ENCODE measurements around the gene UFSP1. TPM values are rescaled to one million over a fixed set of nuclear protein-coding genes. Genes with fewer than 3 reads are reported as not detected.
A peak's percentile ranks its signal among the peaks of the same experiment; 100 is the strongest.
"Not testable (repeated sequence)": the region's sequence is repeated elsewhere in the genome, so short reads cannot be mapped to it uniquely, and the experiment has no call there.

UFSP1 gene
- polyA plus RNA-seq, 1 donor from 2014 or later: 2.5 TPM

GRCh38 chr7:100864263-100864845 is 25.2 kb downstream of the UFSP1 start:
- Mint-ChIP-seq H3K9me3 (no peaks in the 10 kb centered on the region), H3K27me3 (no peaks in the 10 kb centered on the region), H3K4me1 (peaks cover 4 to 5% (median 4%) of the 10 kb centered on the region in 3 donors), H3K36me3 (no peaks in the 10 kb centered on the region), H3K27ac (peak overlapping the region in 1 of 3 donors; percentile 39), H3K4me3 (peak overlapping the region in 1 of 4 donors; percentile 54)

- no peaks in the 10 kb centered on the region for H3K9me3 Mint-ChIP-seq
- no peak overlapping the region for H3K27ac Mint-ChIP-seq
- H3K36me3 Mint-ChIP-seq: no peaks in the 10 kb centered on the region
- no peaks in the 10 kb centered on the region for H3K27me3 Mint-ChIP-seq
- H3K4me3 Mint-ChIP-seq: peak overlapping the region in 1 of 4 donors; percentile 17
- H3K4me1 Mint-ChIP-seq: peaks cover 4 to 5% (median 4%) of the 10 kb centered on the region in 3 donors
Observed at GRCh38 chr7:100863406-100863950, 26.0 kb downstream of the UFSP1 start.

DNA sequence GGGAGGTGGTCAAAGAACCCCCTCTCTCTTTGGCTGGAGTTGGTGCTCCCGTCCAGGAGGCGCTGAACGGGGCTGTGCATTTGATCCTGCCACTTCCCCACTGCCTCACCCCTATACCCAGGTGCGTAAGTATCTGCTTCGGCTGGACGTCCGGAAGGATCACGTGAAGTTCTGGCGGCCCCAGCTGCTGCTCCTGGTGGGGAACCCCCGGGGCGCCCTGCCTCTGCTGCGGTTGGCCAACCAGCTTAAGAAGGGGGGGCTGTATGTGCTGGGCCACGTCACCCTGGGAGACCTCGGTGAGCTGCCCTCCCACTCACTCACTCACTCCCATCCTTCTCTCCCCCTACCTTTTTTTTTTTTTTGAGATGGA is 27.9 kb downstream of the UFSP1 start:
- Mint-ChIP-seq H3K36me3 (no peaks in the 10 kb centered on the region), H3K27me3 (no peaks in the 10 kb centered on the region), H3K27ac (no peak overlapping the region), H3K9me3 (no peaks in the 10 kb centered on the region), H3K4me3 (no peak overlapping the region), H3K4me1 (peaks cover 0 to 4% (median 0%) of the 10 kb centered on the region in 3 donors)

DNA sequence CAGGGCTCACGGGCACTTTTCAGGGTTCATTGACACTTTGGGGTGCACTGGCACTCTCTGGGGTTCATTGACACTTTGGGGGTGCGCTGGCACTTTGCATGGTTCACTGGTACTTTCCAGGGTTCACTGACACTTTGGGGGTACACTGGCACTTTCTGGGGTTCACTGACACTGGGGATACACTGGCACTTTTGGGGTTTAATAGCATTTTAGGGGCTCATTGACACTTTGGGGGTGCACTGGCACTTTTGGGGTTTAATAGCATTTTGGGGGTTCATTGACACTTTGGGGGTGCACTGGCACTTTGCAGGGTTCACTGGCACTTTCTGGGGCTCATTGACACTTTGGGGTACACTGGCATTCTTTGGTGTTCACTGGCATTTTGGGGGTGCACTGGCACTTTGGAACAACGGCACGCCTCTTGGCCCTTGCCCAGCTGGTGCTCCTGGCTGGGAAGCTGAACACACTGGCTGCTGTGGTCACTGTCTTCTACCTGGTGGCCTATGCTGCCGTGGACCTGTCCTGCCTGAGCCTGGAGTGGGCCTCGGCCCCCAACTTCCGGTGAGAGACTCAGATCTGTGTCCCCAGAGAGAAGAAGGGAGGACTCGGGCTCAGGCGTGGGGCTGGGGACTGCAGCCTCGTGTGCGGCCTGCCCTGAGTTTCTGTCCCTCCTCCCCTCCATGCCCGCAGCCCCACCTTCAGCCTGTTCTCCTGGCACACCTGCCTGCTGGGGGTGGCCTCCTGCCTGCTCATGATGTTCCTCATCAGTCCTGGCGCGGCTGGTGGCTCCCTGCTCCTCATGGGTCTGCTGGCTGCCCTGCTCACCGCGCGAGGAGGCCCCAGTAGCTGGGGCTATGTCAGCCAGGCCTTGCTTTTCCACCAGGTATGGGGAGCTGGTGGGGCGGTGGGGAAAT is 28.6 kb downstream of the UFSP1 start:
- H3K27me3 Mint-ChIP-seq: no peaks in the 10 kb centered on the region
- no peak overlapping the region for H3K4me3 Mint-ChIP-seq
- no peaks in the 10 kb centered on the region for H3K36me3 Mint-ChIP-seq
- H3K4me1 Mint-ChIP-seq: peaks cover 0 to 4% (median 0%) of the 10 kb centered on the region in 3 donors
- H3K27ac Mint-ChIP-seq: no peak overlapping the region
- no peaks in the 10 kb centered on the region for H3K9me3 Mint-ChIP-seq

DNA sequence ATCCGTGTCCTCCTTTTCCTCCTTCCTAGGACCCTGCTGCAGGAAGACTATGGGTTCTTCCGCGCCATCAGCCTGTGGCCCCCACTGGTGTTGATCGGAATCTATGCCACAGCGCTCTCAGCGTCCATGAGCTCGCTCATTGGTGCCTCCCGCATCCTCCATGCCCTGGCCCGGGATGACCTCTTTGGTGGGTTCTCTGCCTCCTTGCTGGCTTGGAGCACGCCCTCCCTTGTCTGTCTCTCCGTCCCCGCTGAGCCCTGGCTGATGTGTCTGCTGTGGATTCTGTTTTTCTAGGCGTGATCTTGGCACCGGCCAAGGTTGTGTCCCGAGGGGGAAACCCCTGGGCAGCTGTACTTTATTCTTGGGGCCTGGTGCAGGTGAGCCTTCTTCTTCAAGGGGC is 29.7 kb downstream of the UFSP1 start:
- no peaks in the 10 kb centered on the region for H3K9me3 Mint-ChIP-seq
- H3K4me3 Mint-ChIP-seq: peak overlapping the region in 1 of 4 donors; percentile 33
- H3K27ac Mint-ChIP-seq: peak overlapping the region in 1 of 3 donors; percentile 58
- no peaks in the 10 kb centered on the region for H3K27me3 Mint-ChIP-seq
- H3K36me3 Mint-ChIP-seq: no peaks in the 10 kb centered on the region
- peaks cover 2 to 5% (median 4%) of the 10 kb centered on the region in 3 donors for H3K4me1 Mint-ChIP-seq

DNA sequence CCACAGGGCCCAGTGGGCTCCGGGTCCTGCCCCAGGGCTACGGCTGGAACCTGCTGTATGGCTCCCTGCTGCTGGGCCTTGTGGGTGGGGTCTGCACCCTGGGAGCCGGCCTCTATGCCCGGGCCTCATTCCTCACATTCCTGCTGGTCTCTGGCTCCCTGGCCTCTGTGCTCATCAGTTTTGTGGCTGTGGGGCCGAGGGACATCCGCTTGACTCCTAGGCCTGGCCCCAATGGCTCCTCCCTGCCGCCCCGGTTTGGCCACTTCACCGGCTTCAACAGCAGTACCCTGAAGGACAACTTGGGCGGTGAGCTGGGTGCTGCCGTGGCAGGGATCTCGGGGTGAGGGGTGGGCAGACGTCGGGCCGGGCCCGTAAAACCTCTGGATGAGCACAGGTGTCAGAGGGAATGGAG is 32.6 kb downstream of the UFSP1 start:
- H3K4me1 Mint-ChIP-seq: peaks cover 4 to 9% (median 6%) of the 10 kb centered on the region in 3 donors
- no peaks in the 10 kb centered on the region for H3K36me3 Mint-ChIP-seq
- no peaks in the 10 kb centered on the region for H3K27me3 Mint-ChIP-seq
- peak overlapping the region in 1 of 4 donors; percentile 40 for H3K4me3 Mint-ChIP-seq
- H3K9me3 Mint-ChIP-seq: no peaks in the 10 kb centered on the region
- H3K27ac Mint-ChIP-seq: no peak overlapping the region

GRCh38 chr7:100855515-100855914 is 34.0 kb downstream of the UFSP1 start:
- peak overlapping the region in 1 of 4 donors; percentile 33 for H3K4me3 Mint-ChIP-seq
- no peaks in the 10 kb centered on the region for H3K36me3 Mint-ChIP-seq
- no peaks in the 10 kb centered on the region for H3K27me3 Mint-ChIP-seq
- H3K9me3 Mint-ChIP-seq: no peaks in the 10 kb centered on the region
- peak overlapping the region in 1 of 3 donors; percentile 93 for H3K27ac Mint-ChIP-seq
- H3K4me1 Mint-ChIP-seq: peaks cover 4 to 11% (median 10%) of the 10 kb centered on the region in 3 donors

GRCh38 chr7:100854899-100855298 is 34.6 kb downstream of the UFSP1 start:
- H3K27me3 Mint-ChIP-seq, H3K36me3 Mint-ChIP-seq, H3K4me3 Mint-ChIP-seq, H3K27ac Mint-ChIP-seq, H3K9me3 Mint-ChIP-seq: not testable (repeated sequence)
- peaks cover 4 to 10% (median 10%) of the 10 kb centered on the region in 3 donors for H3K4me1 Mint-ChIP-seq

GRCh38 chr7:100854146-100854895 is 35.2 kb downstream of the UFSP1 start:
- H3K9me3 Mint-ChIP-seq: no peaks in the 10 kb centered on the region
- H3K4me3 Mint-ChIP-seq: peak overlapping the region in 2 of 4 donors; percentile 85 to 96
- no peaks in the 10 kb centered on the region for H3K27me3 Mint-ChIP-seq
- H3K4me1 Mint-ChIP-seq: peaks cover 4 to 10% (median 7%) of the 10 kb centered on the region in 3 donors
- peak overlapping the region in 1 of 3 donors; percentile 59 for H3K27ac Mint-ChIP-seq
- no peaks in the 10 kb centered on the region for H3K36me3 Mint-ChIP-seq

GRCh38 chr7:100852048-100852872 is 37.3 kb downstream of the UFSP1 start, which contains the start of gene SLC12A9:
Gene SLC12A9, plus strand, starts transcription at chr7:100852713. Its CDS starts 1,485 bp downstream, at chr7:100854198.
- Mint-ChIP-seq H3K4me1 (peaks cover 4 to 10% (median 7%) of the 10 kb centered on the region in 3 donors), H3K27me3 (no peaks in the 10 kb centered on the region), H3K27ac (peak within 1 kb of the TSS; percentile 79 to 93 (median 92)), H3K4me3 (peak within 1 kb of the TSS; percentile 85 to 98 (median 92)), H3K9me3 (no peaks in the 10 kb centered on the region), H3K36me3 (no peaks in the 10 kb centered on the region)

DNA sequence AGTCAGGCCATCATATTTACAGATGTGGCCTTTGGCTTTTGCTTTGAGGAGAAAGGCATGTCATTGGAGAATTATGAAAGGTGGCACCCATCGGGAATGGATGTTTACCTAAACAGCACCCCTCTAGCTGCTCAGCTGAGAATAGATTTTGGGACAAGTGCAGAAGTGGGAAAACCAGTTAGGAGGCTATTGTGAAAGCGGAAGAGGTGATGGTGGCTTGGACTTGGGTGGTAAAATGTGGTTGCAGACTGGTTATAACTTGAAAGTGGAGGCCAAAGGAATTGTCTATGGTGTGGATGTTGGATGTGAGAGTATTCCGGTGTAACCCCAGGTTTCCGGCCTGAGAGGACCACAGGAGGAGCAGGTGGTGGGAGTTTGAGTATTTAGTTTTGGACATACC is 42.2 kb downstream of the UFSP1 start:
- Mint-ChIP-seq H3K27ac (peak overlapping the region in 1 of 3 donors; percentile 33), H3K4me3 (peak overlapping the region in 1 of 4 donors; percentile 22), H3K4me1 (peaks cover 3 to 5% (median 4%) of the 10 kb centered on the region in 3 donors), H3K27me3 (no peaks in the 10 kb centered on the region), H3K36me3 (peaks cover 1% of the 10 kb centered on the region), H3K9me3 (no peaks in the 10 kb centered on the region)

DNA sequence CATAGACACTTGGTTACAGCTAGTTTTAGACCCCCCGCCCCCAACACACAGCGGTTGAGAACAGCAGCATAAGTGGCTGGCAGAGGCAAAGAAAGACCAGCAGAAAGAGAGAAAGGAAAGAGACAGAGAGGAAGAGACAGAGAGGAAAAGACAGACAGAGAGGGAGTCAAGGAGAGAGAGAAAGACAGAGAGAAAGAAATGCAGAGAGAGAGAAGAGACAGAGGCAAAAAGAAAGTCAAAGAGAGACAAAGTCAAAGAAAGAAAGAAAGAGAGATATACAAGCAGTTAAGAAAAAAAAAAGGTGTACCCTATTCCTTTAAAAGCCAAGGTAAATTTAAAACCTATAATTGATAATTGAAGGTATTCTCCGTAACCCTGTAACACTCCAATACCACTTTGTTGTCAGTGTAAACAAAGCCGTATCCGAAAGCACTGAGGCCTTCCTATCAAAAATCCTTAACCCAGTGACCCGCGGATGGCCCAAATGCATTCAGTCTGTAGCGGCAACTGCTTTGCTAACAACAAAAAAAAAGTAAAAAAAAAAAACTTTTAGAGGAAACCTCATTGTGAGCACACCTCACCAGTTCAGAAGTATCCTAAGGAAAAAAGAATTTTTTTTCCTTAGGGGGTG is 48.9 kb downstream of the UFSP1 start:
- H3K27me3 Mint-ChIP-seq: no peaks in the 10 kb centered on the region
- no peaks in the 10 kb centered on the region for H3K36me3 Mint-ChIP-seq
- H3K9me3 Mint-ChIP-seq: peaks cover 0 to 1% (median 0%) of the 10 kb centered on the region in 3 donors
- H3K4me1 Mint-ChIP-seq: peaks cover 3 to 8% (median 4%) of the 10 kb centered on the region in 3 donors
- H3K27ac Mint-ChIP-seq: peak overlapping the region in 1 of 3 donors; percentile 32
- H3K4me3 Mint-ChIP-seq: peak overlapping the region in 1 of 4 donors; percentile 2

DNA sequence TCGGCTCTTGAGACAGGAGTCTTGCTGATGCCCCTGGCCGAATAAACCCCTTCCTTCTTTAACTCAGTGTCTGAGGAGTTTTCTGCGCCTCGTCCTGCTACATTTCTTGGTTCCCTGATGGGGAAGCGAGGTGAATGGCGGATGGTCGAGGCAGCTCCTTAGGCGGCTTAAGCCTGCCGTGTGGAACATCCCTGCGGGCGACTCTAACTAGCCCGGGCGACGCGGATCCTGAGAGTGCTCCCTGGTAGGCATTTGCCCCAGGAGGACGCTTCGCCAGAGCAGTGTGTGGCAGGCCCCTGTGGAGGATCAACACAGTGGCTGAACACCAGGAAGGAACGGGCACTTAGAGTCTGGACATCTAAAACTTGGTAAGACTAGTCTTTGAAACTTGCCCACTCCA is 50.2 kb downstream of the UFSP1 start:
- H3K4me3 Mint-ChIP-seq: peak overlapping the region in 2 of 4 donors; percentile 25 to 45
- H3K9me3 Mint-ChIP-seq: peaks cover 0 to 1% (median 0%) of the 10 kb centered on the region in 3 donors
- H3K27ac Mint-ChIP-seq: no peak overlapping the region
- no peaks in the 10 kb centered on the region for H3K27me3 Mint-ChIP-seq
- no peaks in the 10 kb centered on the region for H3K36me3 Mint-ChIP-seq
- H3K4me1 Mint-ChIP-seq: peaks cover 3 to 8% (median 4%) of the 10 kb centered on the region in 3 donors
